ENCODE measurements around the gene SNX18. TPM values are rescaled to one million over a fixed set of nuclear protein-coding genes. Genes with fewer than 3 reads are reported as not detected.

The SNX18 gene
- total RNA-seq (2022; extraction: Qiagen RNA extraction), result 5.0 to 6.7 TPM (median 6.4 TPM) in 5 replicates

GRCh38 chr5:54517512-54518145, at the start of gene SNX18:
Gene SNX18, plus strand, starts transcription at chr5:54517759. Its CDS starts 194 bp downstream, at chr5:54517953.

Other genes starting within 250 kb of the SNX18 start
- 3.4 to 6.0 TPM (median 3.7 TPM) in 5 replicates for gene ARL15, start 207.2 kb upstream of the SNX18 start, total RNA-seq (2022; extraction: Qiagen RNA extraction)
- gene HSPB3, start 62.1 kb upstream of the SNX18 start, total RNA-seq (2022; extraction: Qiagen RNA extraction), result 0.16 to 0.24 TPM in 2 of 5 replicates, not detected in the others

Measured in A549 treated with AZD2906 at 1 μM for 4 hours (cell line).